T-helper 1 cell treated with Interleukin-12 subunit alpha and Interleukin-12 subunit beta and Interleukin-4 antibody, amounts not matched to agents 30 ng/mL and 1 ng/mL, for 36 hours (primary cell): Measurements from ENCODE around the gene AMDHD2. TPM values are rescaled to one million over a fixed set of nuclear protein-coding genes. Genes with fewer than 3 reads are reported as not detected.
"Not testable (repeated sequence)": the region's sequence is repeated elsewhere in the genome, so short reads cannot be mapped to it uniquely, and the experiment has no call there.

Experiments
- intact Hi-C: fragments of 100-400 bp; cut with micrococcal nuclease; formaldehyde crosslinking; loops from one replicate; pipeline ENCODE4 v1.15.1; 2024
- total RNA-seq: library from RNA; stranded (reverse); gene quantifications from 2 replicates; pipeline ENCODE4 v1.2.3, GENCODE V29; 2022

The AMDHD2 gene, protein sequence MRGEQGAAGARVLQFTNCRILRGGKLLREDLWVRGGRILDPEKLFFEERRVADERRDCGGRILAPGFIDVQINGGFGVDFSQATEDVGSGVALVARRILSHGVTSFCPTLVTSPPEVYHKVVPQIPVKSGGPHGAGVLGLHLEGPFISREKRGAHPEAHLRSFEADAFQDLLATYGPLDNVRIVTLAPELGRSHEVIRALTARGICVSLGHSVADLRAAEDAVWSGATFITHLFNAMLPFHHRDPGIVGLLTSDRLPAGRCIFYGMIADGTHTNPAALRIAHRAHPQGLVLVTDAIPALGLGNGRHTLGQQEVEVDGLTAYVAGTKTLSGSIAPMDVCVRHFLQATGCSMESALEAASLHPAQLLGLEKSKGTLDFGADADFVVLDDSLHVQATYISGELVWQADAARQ
- 54.0 and 63.5 TPM in 2 replicates for total RNA-seq

DNA sequence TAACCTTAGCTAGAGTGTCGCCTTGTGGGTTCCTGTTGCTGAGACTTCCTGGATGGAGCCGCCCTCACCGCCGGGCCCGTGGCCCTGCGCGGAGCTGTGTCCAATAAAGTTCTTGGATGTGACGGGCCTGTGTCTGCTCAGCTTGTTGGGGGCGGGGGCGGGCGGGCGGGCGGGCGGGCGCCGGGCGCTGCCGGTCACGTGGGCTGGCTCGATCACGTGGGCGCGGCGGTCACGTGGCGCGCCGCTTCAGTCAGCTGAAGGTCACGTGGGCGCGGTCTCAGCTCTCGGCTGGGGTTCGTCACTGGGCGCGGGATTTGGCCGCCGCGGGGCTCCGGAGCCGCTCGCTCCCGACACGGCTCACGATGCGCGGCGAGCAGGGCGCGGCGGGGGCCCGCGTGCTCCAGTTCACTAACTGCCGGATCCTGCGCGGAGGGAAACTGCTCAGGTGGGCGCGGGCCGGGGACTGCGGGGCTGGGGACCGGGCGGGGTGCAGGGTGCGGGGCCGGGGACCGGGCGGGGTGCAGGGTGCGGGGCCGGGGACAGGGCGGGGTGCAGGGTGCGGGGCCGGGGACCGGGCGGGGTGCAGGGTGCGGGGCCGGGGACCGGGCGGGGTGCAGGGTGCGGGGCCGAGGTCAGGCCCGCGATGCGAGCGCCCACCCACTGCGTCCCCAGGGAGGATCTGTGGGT, at the start of gene AMDHD2:
Gene AMDHD2 (plus strand): TSS at position 275 of the 687 bp plus-strand sequence. CDS start 88 bp downstream, at position 363.
- intact Hi-C loops, result loop anchor here (1.0 kb wide), 1 partner anchor 12 kb away; no protein-coding TSS in a partner anchor

- intact Hi-C loops, result no loop called here
These were observed 49.6 kb upstream of the AMDHD2 start for GRCh38 chr16:2470603-2471015.

DNA sequence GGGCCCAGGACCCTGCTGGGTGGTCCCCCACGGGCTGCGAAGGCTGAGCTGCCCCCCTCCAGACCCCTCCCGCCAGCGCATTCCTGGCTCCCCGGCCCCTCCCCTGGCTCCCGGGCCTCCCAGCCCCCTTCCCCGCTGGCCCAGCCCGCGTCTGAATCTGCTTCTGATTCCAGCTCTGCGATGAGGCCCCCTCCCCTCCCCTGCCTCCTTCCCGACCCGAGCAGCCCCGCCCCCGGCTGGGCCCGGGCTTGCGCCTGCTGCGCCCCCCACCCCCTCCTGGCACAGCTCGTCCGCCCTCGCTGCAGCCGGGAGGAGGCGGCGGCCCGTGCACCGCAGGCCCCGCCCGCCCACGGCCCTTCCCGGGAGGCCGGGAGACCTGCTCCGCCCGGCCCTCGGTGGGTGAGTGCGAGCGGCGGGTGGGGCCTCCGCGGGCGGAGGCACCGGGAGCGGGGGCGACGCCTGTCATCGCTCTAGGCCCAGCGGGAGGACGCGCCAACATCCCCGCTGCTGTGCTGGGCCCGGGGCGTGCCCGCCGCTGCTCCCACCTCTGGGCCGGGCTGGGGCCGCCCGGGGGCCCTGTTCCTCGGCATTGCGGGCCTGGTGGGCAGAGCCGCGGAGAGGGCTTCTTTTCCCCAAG, 49.0 kb upstream of the AMDHD2 start, which contains the start of gene NTN3:
Gene NTN3 (plus strand): TSS at position 282 of the 637 bp plus-strand sequence. CDS start 405 bp downstream, outside the sequence.
- intact Hi-C loops, result no loop called here

- intact Hi-C loops, result no loop called here
These were observed 48.3 kb upstream of the AMDHD2 start for GRCh38 chr16:2471653-2472487.

GRCh38 chr16:2472488-2472864, 47.7 kb upstream of the AMDHD2 start:
- intact Hi-C loops, result no loop called here

DNA sequence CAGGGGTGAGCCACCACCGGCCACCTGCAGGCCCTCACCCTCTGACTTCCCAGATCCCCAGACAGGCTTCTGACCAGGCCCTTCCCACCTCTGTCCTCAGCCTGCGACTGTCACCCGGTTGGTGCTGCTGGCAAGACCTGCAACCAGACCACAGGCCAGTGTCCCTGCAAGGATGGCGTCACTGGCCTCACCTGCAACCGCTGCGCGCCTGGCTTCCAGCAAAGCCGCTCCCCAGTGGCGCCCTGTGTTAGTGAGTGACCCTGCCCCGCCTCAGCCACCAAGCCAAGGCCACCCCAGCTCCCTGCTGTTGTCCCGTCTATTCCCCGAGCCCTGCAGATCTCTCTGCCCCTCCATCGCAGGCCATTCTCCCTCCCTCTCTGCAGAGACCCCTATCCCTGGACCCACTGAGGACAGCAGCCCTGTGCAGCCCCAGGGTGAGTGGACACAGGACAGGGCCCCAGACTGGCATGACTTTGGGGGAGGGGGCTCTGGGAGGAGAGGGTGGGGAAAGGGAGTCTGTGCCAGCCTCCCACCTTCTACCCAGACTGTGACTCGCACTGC, 47.2 kb upstream of the AMDHD2 start:
- intact Hi-C loops, result no loop called here

GRCh38 chr16:2473446-2473926, 46.7 kb upstream of the AMDHD2 start:
- intact Hi-C loops, result no loop called here

- intact Hi-C loops, result no loop called here
These were observed 45.9 kb upstream of the AMDHD2 start for GRCh38 chr16:2473999-2474876.

DNA sequence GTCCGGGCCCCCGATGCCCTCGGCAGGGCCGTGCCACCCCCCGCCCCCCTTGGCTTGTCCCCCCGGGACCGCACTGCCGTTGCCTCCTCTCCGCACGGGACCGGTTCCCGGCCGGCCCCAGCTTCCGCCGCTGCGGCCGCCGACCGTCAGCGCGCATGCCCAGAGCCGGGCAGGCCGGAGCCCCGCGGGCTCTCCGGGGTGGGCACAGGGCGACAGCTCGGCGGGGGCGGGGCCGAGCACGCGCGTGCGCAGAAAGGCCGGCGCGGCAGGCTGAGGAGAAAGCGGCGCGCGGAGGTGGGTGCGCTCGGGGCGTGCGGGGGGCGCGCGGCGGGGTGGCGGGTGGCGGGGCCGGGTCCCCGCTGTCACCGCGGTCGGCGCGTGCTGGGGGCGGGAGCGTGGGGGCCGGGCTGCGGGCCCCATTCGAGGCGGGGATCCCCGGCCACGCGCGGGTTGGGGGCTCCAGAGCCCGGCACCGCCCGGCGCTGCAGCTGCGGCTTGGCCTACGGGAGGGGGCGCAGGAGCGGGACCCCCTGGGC, 45.2 kb upstream of the AMDHD2 start, which contains the start of gene TBC1D24:
Gene TBC1D24 (plus strand): TSS at position 251 of the 536 bp plus-strand sequence. CDS start 21,022 bp downstream, outside the sequence.
- intact Hi-C loops, result no loop called here

DNA sequence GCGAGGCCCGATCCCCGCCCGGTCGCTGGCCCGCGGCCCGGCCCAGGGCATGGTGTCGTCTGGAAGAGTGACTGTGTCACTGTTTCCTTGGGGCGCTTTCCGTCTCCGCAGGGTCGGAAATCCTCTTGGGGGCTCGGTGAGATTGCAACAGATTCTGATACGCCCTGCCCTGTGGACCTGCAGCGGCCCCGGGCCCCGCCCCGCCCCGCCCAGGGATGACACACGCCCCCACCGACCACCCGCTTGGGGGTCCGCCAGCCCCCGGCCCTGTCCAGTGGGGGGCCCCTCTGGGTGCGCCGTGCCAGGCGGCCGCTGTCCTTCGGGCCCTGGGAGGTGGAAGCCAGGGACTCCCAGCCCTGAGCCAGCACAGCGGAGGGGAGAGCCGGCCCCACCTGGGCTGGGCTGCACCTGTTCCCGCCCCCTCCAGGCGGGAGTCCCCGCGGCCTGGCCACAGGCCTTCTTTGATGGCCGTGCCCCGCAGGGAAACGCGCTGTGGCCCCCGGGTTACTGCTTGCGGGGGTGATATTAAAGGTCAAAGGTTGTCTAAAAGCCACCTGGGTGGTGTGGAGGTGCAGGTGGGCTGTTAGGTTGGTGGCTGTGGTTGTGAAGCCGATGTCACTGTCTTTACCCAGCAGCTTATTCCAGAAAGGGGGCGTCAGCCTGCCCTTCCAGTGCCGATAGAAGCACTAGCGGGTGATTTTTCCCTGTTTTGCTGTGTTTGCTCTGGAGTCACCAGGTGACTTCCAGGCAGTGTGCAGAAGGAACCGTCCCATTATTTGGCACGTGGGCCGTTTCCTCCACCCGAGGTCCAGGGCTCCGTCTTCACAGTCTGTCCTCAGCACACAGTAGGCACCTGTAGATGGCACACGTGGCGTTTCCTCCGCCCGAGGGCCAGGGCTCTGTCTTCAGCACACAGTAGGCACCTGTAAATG, 44.5 kb upstream of the AMDHD2 start:
- intact Hi-C loops, result no loop called here

DNA sequence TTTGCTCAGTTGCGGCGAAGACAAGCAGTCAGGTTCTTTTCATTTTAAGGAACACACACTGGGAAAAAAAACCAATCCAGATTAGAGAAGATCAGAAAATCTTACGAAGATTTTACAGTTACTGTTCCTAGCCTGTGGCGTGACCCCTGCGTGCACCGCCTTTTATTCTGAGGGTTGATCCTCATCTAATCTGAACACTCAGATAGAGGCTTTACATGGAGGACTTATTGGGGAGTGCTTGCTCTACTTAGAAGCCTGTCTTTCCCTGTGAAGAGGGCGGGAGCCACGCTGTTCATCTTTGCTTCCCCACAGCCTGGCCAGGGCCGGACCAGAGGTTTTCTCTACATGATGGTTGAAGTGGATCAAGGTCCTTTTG, 43.8 kb upstream of the AMDHD2 start:
- intact Hi-C loops, result no loop called here

GRCh38 chr16:2476741-2477140, 43.4 kb upstream of the AMDHD2 start:
- intact Hi-C loops, result no loop called here

DNA sequence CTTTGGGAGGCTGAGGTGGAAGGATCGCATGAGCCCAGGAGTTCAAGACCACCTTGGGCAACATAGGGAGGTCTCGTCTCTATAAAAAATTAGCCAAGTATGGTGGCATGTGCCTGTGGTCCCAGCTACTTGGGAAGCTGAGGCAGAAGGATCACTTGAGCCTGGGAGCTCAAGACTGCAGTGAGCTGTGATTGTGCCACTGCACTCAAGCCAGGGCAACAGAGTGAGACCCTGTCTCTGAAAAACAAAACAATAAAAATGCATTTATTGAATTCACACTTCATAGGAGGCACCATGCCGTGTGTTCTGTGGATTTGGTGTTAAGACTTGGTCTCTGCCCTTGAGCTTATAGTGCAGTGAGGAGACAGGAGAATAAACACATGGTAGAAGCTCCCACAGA, 42.8 kb upstream of the AMDHD2 start:
- intact Hi-C loops, result no loop called here

DNA sequence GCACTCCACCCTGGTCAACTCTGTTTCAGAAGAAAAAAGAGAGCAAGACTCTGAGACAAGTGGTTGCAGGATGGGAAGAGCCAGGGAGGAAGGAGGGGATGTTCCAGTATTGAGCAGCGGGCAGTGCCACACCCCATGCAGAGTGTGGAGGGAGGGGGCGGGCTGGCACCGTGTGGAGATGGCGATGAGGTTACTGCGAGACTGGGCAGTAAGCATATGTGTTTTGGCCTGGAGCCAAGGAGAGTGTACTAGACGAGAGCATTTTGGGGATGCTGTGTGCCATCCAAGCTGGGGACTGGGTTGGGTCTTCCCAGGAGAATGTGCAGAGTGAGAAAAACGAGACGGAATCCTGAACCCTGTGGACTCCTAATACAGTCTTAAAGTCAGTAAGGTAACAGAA, 41.9 kb upstream of the AMDHD2 start:
- intact Hi-C loops, result no loop called here

- intact Hi-C loops, result not testable (repeated sequence)
These were observed 40.2 kb upstream of the AMDHD2 start for GRCh38 chr16:2479996-2480395.

GRCh38 chr16:2480948-2481347, 39.2 kb upstream of the AMDHD2 start:
- intact Hi-C loops, result no loop called here

GRCh38 chr16:2481676-2482075, 38.5 kb upstream of the AMDHD2 start:
- intact Hi-C loops, result no loop called here

DNA sequence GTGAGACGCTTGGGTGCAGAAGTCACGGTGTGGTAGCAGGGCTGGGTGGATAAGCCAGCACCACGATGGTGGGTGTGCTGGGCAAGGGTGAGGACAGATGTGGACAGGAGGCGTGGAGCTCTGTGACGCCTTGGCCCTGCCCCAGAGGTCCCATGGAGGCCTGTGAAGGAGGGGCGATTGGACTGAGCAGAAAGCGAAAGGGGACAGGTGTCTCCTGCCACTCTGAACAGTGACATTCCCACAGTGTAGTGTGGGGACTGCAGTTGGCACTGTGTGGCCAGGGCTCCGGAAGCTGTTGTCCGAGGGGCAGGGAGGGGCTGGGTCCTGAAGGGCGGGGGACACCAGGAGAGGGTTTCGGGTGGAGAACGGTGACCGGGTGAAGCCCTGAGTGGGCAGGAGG, 37.9 kb upstream of the AMDHD2 start:
- intact Hi-C loops, result no loop called here
